ENCODE data around the gene ACAD10.
"Not testable (repeated sequence)": the region's sequence is repeated elsewhere in the genome, so short reads cannot be mapped to it uniquely, and the experiment has no call there.

The ACAD10 gene

DNA sequence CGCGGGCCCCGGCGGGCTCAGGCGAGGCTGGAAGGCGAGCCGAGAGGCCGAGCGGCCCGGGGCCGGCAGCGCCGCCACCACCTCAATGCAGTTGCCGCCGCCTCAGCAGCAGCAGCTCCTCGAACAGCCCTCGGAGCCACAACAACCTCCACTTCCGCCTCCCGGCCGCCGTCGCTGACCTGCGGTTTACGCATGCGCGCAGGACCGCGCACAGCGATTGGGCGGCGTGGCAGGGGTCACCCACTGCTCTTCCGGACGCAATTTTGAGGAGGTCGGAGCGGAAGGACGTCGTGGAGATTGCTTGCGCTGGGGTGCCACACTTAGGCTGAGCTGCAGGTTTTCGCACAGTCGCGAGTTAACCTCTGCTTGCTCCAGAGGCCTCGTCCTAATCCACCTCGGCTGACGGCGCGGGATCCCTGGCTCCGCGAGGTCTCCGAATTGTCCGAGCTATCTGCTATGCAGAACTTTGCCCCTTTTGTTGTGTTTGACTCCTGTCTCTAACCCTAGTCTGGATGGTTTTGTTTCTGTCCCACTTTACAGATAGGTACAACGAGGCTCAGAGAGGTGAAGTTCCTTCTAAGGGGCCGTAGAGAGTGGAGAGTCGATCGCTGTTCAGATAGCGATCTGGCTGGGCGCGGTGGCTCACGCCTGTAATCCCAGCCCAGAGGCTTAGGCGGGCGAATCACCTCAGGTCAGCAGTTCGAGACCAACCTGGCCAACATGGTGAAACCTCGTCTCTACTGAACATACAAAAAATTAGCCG is at the start of gene ACAD10, which contains the start of gene BRAP:
TSS of gene ACAD10 (plus strand) at position 243 of the 763 bp plus-strand sequence. CDS start 6,657 bp downstream, outside the sequence.
TSS of gene BRAP (minus strand) at position 146 of the 763 bp plus-strand sequence. CDS start 164 bp downstream, outside the sequence.
- in situ Hi-C loops (cut with MboI; ENCODE audit: low sequenced_read_pairs), result no loop called here

- in situ Hi-C loops (cut with MboI; ENCODE audit: low sequenced_read_pairs), result no loop called here
These were observed 49.5 kb upstream of the ACAD10 start for GRCh38 chr12:111636209-111636945.

DNA sequence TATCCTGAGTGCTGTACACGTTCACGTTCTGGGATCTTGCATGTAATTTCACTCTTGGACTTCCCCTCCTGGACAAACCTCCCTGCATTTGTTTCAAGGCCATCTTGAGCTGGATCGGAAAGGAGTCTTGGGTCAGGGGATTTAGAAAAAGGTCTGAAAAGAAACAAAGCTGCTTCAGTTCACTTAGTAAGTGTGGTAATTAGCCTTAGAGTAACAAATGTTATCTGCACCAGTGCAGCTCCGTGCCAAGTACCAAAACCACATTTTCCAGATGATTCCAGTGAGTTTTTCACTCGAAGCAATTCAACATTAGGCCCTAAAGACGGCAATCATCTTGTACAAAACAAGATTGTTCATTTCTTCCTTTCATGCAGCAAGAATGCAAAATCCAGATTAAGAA is 47.3 kb upstream of the ACAD10 start:
- in situ Hi-C loops (cut with MboI; ENCODE audit: low sequenced_read_pairs), result no loop called here

- in situ Hi-C loops (cut with MboI; ENCODE audit: low sequenced_read_pairs), result no loop called here
These were observed 45.3 kb upstream of the ACAD10 start for GRCh38 chr12:111640506-111640905.

- in situ Hi-C loops (cut with MboI; ENCODE audit: low sequenced_read_pairs), result no loop called here
These were observed 43.0 kb upstream of the ACAD10 start for GRCh38 chr12:111642681-111643426.

DNA sequence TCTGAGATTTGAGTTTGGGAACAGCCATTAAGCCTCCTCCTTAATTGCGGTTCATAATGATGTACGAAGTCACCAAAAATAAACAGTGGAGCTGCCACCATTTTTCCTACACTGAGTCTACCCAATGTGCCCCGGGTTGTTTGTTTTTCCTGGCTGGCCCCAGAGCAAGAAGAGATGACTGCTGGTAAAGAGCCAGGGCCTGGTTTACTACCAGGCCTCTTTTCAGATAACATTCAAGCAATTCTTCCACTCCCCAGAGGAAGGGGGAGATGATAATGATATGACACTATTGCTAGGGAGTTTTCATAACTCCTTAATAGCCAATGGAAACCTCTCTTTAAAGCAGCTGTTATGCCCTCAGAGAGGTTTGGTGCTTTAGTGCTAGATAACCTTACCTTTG is 42.4 kb upstream of the ACAD10 start:
- in situ Hi-C loops (cut with MboI; ENCODE audit: low sequenced_read_pairs), result no loop called here

- in situ Hi-C loops (cut with MboI; ENCODE audit: low sequenced_read_pairs), result no loop called here
These were observed 40.4 kb upstream of the ACAD10 start for GRCh38 chr12:111645433-111645832.

- in situ Hi-C loops (cut with MboI; ENCODE audit: low sequenced_read_pairs), result no loop called here
These were observed 34.9 kb upstream of the ACAD10 start for GRCh38 chr12:111650912-111651311.

DNA sequence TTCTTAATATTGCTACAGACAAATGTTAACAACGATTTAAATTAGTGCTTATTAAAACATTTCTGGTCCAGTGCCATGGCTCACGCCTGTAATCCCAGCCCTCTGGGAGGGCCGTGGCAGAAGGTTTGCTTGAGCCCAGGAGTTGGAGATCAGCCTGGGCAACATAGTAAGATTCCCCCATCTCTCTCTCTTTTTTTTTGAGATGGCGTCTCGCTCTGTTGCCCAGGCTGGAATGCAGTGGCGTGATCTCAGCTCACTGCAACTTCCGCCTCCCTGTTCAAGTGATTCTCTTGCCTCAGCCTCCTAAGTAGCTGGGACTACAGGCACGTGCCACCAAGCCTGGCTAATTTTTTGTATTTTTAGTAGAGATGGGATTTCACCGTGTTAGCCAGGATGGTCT is 33.3 kb upstream of the ACAD10 start:
- in situ Hi-C loops (cut with MboI; ENCODE audit: low sequenced_read_pairs), result not testable (repeated sequence)

- in situ Hi-C loops (cut with MboI; ENCODE audit: low sequenced_read_pairs), result no loop called here
These were observed 32.3 kb upstream of the ACAD10 start for GRCh38 chr12:111653596-111653995.

GRCh38 chr12:111655356-111655755 is 30.5 kb upstream of the ACAD10 start:
- in situ Hi-C loops (cut with MboI; ENCODE audit: low sequenced_read_pairs), result no loop called here

GRCh38 chr12:111656016-111656415 is 29.8 kb upstream of the ACAD10 start:
- in situ Hi-C loops (cut with MboI; ENCODE audit: low sequenced_read_pairs), result no loop called here

DNA sequence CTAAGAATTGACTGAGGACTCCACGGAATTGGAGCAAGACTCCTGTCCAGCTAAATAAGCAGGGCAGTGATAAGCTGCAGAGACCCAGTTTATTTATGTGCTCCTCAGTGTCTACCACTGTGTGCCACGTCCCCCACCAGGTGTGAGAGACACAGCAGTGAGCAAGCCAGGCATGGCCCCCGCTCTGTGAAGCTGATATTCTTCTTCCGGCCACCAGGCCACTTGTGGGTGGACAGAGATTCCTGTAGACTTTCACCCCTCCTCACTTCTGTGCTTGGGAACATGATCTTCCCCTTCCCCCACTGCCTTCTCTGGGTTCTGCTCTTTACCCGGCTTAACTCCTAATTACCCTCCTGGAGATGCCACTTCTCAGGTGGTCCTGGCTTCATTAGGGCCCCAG is 21.4 kb upstream of the ACAD10 start:
- in situ Hi-C loops (cut with MboI; ENCODE audit: low sequenced_read_pairs), result no loop called here

GRCh38 chr12:111664961-111665865 is 20.6 kb upstream of the ACAD10 start:
- in situ Hi-C loops (cut with MboI; ENCODE audit: low sequenced_read_pairs), result no loop called here

DNA sequence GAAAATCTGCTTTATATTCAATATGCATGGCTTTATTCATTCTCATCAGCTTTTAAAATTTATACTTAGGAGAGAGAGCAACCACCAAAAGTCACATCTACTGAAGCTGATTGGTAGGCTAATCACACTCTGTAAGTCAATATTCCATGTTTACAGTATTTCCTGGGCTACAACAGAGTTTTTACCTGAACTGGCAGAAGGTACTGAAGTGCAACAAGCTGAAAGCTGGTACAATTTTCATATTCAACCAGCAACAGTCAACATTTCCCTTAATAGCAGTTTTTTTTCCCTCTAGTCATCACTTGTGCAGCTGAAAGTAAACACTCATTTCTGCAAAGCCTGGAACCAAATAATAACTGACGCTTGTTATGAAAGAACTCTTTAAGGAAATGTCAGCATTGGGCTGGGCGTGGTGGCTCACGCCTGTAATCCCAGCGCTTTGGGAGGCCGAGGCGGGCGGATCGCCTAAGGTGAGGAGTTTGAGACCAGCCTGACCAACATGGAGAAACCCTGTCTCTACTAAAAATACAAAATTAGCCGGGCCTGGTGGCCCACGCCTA is 13.0 kb upstream of the ACAD10 start:
- in situ Hi-C loops (cut with MboI; ENCODE audit: low sequenced_read_pairs), result no loop called here

DNA sequence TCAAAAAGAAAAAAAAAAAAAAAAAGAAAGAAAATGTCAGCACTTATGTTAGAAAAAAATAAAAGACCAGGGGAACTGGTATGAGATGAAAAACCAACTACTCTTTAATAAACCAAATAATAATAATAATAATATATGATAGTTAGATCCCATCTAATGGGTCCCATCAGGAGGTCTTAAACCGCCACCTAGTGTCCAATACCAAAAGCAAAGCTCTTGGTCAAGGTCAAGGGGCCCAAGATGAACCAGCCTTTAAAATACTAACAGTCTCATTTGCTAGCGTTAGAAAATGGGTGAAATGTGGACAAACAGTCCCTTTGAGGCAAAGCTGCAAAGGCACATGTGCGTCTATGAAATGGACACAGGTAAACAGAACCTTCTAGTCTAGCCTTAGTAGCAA is 12.3 kb upstream of the ACAD10 start:
- in situ Hi-C loops (cut with MboI; ENCODE audit: low sequenced_read_pairs), result no loop called here

DNA sequence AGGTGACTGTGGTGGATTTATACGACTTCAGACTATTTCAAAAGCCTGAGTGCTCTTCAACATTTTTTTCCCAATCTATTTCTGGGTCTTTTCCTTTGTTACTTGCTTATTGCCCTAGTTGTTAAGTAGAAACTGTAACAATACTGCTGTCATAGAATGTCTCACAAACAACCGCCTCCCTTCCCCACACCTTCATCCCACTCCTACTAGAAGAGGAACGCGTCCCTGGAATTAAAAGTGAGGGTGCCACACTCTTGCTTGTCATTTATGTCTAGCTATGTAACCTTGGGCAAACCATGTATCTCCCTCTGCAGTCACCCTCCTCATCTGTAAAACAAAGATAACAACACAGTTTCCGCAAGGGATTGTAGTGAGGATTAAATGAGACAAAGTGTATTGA is 8.7 kb upstream of the ACAD10 start:
- in situ Hi-C loops (cut with MboI; ENCODE audit: low sequenced_read_pairs), result no loop called here

GRCh38 chr12:111684485-111685198 is 1.2 kb upstream of the ACAD10 start:
- in situ Hi-C loops (cut with MboI; ENCODE audit: low sequenced_read_pairs), result not testable (repeated sequence)

GRCh38 chr12:111685322-111685810 is 487 bp upstream of the ACAD10 start:
- in situ Hi-C loops (cut with MboI; ENCODE audit: low sequenced_read_pairs), result no loop called here
